NT2/D1 (cell line): ENCODE results near the gene CXCL14.

Experiments used
- SUZ12 ChIP-seq: IDR thresholded peaks from 2 replicates; pipeline ENCODE4 v1.6.1; 2011; ENCODE audit not compliant: insufficient read length, insufficient read depth; ENCODE audit errors: extremely low read depth
- YY1 ChIP-seq: IDR thresholded peaks from 2 replicates; pipeline ENCODE4 v1.6.1; 2011; ENCODE audit not compliant: insufficient read length, insufficient read depth
- ZNF274 ChIP-seq: IDR thresholded peaks from 2 replicates; pipeline ENCODE4 v1.6.1; 2011; ENCODE audit warnings: mild to moderate bottlenecking, low read depth, low read length

GRCh38 chr5:135577421-135577820 is 1.4 kb downstream of the CXCL14 start:
- no peak for TF ChIP-seq ZNF274
- TF ChIP-seq YY1, result no peak
- no peak for TF ChIP-seq SUZ12
